ENCODE data around the gene FUNDC2. TPM values are rescaled to one million over a fixed set of nuclear protein-coding genes. Genes with fewer than 3 reads are reported as not detected.

FUNDC2 gene
- total and polyA plus RNA-seq, 2 of the 13 experiments (the other 11 are each of a cell fraction or from before 2014, with no cell fraction given), result 65.3 to 109 TPM

- TF ChIP-seq ZSCAN9 (CRISPR knock-in tag; IDR thresholded peaks at IDR 0.05; ENCODE audit: borderline replicate concordance), result no peak
- no peak for TF ChIP-seq ZNF549 (CRISPR knock-in tag; IDR thresholded peaks at IDR 0.05)
- TF ChIP-seq FOXP1 (IDR thresholded peaks at IDR 0.05), result no peak
- TF ChIP-seq FOXP1 (CRISPR knock-in tag; IDR thresholded peaks at IDR 0.05), result no peak
- no peak for TF ChIP-seq TBL1XR1 (IDR thresholded peaks at IDR 0.05; ENCODE audit: borderline replicate concordance, low read length, partially characterized antibody)
- no peak for TF ChIP-seq MIER2 (CRISPR knock-in tag; IDR thresholded peaks at IDR 0.05)
Measured at GRCh38 chrX:155022585-155022984, 4.1 kb upstream of the FUNDC2 start, which contains the start of gene F8 (continued).

- intact Hi-C loops (cut with micrococcal nuclease; ENCODE audit: unreplicated experiment) (no loop called here), in situ Hi-C loops (cut with HindIII; ENCODE audit: extremely low pct_ligation_motif_present, low pct_unique_long_range_greater_than_20kb) (no loop called here)
- 31% methylated on average over 5 of the region's 6 CpGs for WGBS (ENCODE audit: low lambda C conversion rate)
- ChIA-PET CTCF (ENCODE audit: low intra/inter-chr PET ratio, low total read pairs) (no interaction called here), POLR2A (interaction anchor here (0.8 to 1.0 kb wide), 2 partner anchors 16 to 35 kb away, joined by 3 read pairs; no protein-coding TSS in a partner anchor)
- Histone ChIP-seq H3K79me2 (ENCODE audit: insufficient read depth, low read length) (peaks cover 18% of the 10 kb centered on the region), H3K4me3 (replicated peaks in 1 of 3; ENCODE audit: insufficient read depth in 1 of 3, low read depth in 2 of 3, low read length in 3 of 3) (no peak overlapping the region), H4K20me1 (ENCODE audit: insufficient read depth, low read length) (no peaks in the 10 kb centered on the region), H3K36me3 (replicated peaks in 1 of 2; ENCODE audit: control insufficient read depth in 1 of 2, insufficient read depth in 2 of 2, low read length in 2 of 2) (no peaks in the 10 kb centered on the region), H3K4me2 (ENCODE audit: low read depth, low read length) (no peak overlapping the region), H3K27me3 (ENCODE audit: control insufficient read depth in 1 of 2, insufficient read depth in 2 of 2, low read length in 2 of 2) (no peaks in the 10 kb centered on the region; a peak in 1 of 5 replicates), H3K27ac (ENCODE audit: extremely low read length, insufficient read depth, low read length) (no peak overlapping the region), H3K4me1 (ENCODE audit: insufficient read depth, low read length) (peaks cover 31% of the 10 kb centered on the region; the same call in 1 of the 2 replicates), H3K9ac (ENCODE audit: insufficient read depth, low read depth, low read length) (no peak overlapping the region), H3K9me3 (ENCODE audit: low read length) (no peaks in the 10 kb centered on the region), H2AFZ (ENCODE audit: low read length) (no peak overlapping the region)
- BruUV-seq (replicated peaks), result no TSS peak
- TF ChIP-seq ZNF747 (CRISPR knock-in tag; IDR thresholded peaks at IDR 0.05; ENCODE audit: borderline replicate concordance), result no peak
- no peak for TF ChIP-seq MEIS2 (CRISPR knock-in tag; IDR thresholded peaks at IDR 0.05)
- TF ChIP-seq ZNF441 (CRISPR knock-in tag; IDR thresholded peaks at IDR 0.05; ENCODE audit: borderline replicate concordance), result no peak
- TF ChIP-seq, protein P1, sequence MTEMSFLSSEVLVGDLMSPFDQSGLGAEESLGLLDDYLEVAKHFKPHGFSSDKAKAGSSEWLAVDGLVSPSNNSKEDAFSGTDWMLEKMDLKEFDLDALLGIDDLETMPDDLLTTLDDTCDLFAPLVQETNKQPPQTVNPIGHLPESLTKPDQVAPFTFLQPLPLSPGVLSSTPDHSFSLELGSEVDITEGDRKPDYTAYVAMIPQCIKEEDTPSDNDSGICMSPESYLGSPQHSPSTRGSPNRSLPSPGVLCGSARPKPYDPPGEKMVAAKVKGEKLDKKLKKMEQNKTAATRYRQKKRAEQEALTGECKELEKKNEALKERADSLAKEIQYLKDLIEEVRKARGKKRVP (CRISPR knock-in tag; IDR thresholded peaks at IDR 0.05), result no peak
- no peak for TF ChIP-seq HOXA5 (CRISPR knock-in tag; IDR thresholded peaks at IDR 0.05)
- TF ChIP-seq ZIK1 (CRISPR knock-in tag; IDR thresholded peaks at IDR 0.05; ENCODE audit: borderline replicate concordance, low read depth), result no peak
- TF ChIP-seq BATF2 (CRISPR knock-in tag; IDR thresholded peaks at IDR 0.05), result no peak
- no peak for TF ChIP-seq ZNF710 (CRISPR knock-in tag; IDR thresholded peaks at IDR 0.05; ENCODE audit: borderline replicate concordance)
- TF ChIP-seq, protein P2, sequence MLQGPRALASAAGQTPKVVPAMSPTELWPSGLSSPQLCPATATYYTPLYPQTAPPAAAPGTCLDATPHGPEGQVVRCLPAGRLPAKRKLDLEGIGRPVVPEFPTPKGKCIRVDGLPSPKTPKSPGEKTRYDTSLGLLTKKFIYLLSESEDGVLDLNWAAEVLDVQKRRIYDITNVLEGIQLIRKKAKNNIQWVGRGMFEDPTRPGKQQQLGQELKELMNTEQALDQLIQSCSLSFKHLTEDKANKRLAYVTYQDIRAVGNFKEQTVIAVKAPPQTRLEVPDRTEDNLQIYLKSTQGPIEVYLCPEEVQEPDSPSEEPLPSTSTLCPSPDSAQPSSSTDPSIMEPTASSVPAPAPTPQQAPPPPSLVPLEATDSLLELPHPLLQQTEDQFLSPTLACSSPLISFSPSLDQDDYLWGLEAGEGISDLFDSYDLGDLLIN (CRISPR knock-in tag; IDR thresholded peaks at IDR 0.05; ENCODE audit: borderline replicate concordance), result no peak
- TF ChIP-seq IRF9 (CRISPR knock-in tag; IDR thresholded peaks at IDR 0.05; ENCODE audit: borderline replicate concordance), result no peak
- TF ChIP-seq ZNF720 (CRISPR knock-in tag; IDR thresholded peaks at IDR 0.05), result no peak
- ATAC-seq (no peak), FAIRE-seq (no peak), DNase-seq (ENCODE audit: low spot score) (no peak)
Measured at GRCh38 chrX:155023907-155024833, 2.5 kb upstream of the FUNDC2 start.

Data from HepG2 (cell line).